Mucosa of gallbladder (tissue), 1 donor: ENCODE results near the gene MACO1. TPM values are rescaled to one million over a fixed set of nuclear protein-coding genes. Genes with fewer than 3 reads are reported as not detected.
"Not testable (repeated sequence)": the region's sequence is repeated elsewhere in the genome, so short reads cannot be mapped to it uniquely, and the experiment has no call there.

Source experiments
- DNase-seq: peaks from one replicate; pipeline ENCODE4 v3.0.0-alpha.2; 2020; ENCODE audit warnings: low spot score
- total RNA-seq: library from RNA; stranded (reverse); gene quantifications from one replicate; pipeline ENCODE4 v1.2.1, GENCODE V29; 2021
- donor health status: DM: no; HTN: no; CAD: no.

Gene MACO1
- total RNA-seq, 1 donor from 2014 or later: 29.9 TPM

DNA sequence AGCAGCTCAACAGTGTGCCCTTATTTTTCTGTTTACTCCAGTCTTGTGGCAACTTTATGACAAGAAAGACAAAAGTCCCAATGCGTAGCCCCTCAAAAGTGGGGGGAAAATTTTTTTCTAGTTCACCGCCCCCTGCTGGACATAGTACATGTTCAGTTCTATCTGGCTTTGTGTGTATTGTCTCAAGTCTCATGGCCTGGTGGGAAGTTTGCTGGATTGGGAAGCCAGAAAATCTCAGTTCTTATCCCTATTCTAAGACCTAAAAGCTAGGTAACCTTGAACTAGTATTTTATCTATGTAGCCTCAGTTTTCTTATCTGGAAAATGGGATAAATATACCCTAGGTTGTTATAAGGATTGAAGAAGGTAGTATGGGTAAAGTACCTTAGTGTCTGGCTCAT is 56.9 kb downstream of the MACO1 start:
- DNase-seq: no peak

- DNase-seq: no peak
Observed at GRCh38 chr1:25492323-25492722, 61.6 kb downstream of the MACO1 start.

DNA sequence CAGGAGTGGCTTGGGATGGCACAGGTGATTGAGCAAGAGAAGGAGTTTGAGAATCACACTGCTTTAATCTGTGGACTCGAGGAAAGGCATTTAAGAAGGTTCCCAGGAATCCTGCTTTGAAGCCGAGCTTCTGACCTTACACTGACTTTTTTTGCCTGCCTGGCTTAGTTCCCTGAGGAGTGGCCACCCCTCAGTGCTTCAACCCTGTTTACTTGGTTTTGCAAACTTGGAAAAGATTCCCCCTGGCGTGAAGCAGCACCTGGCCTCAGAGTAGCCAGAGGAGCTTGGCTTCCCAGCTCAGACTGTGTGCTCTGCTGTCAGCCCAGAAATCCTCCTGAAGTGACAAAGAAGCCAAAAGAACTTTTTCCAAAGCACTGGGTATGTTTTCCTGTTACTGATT is 64.3 kb downstream of the MACO1 start:
- no peak for DNase-seq

GRCh38 chr1:25500694-25501093 is 70.0 kb downstream of the MACO1 start:
- DNase-seq: no peak

DNA sequence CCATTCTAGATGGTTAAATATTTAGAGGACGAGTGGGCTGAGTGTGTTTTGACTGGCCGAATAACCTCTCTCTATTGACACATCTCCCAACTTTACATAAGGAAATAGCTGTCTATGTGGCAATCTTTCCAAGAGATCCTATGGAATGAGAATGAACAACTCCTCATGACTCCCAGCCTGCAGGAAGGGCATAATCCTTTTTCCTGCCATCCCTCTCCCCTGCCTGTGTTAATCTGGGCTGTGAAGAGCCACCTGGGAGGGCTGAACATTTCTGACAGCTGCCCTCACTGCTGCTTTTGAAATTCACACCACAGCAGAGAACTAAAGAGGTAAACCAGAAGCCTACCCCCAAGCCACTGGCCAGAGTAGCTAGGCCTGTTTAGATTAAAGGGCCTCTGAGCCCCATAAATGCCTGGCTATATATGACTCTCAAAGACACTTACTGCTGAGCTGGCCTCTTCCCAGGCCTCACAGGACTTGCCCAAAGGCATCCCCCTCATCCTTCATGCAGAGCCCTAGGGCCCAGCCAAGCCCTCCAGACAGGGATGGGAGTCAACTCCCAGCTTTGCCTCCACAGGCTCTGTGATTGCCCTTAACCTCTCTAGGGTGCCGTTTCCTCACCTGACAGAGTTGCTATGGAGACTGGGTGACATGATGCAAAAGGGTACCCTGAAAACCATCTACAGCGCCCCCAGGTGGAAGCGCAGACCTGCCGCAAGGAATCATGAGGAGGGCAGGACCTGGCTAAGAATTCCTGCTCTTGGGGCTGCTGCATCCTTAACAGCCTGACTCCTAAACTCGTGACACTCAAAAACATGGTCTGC is 70.8 kb downstream of the MACO1 start:
- DNase-seq: no peak

- DNase-seq: no peak
Observed at GRCh38 chr1:25502957-25503356, 72.3 kb downstream of the MACO1 start.

GRCh38 chr1:25503551-25504426 is 73.1 kb downstream of the MACO1 start:
- DNase-seq: peak; percentile 55

GRCh38 chr1:25504706-25505595 is 74.3 kb downstream of the MACO1 start:
- DNase-seq: no peak

GRCh38 chr1:25505656-25506385 is 75.1 kb downstream of the MACO1 start:
- no peak for DNase-seq

GRCh38 chr1:25506566-25507463 is 76.1 kb downstream of the MACO1 start:
- DNase-seq: not testable (repeated sequence)

- no peak for DNase-seq
Observed at GRCh38 chr1:25513666-25514065, 83.0 kb downstream of the MACO1 start.

DNA sequence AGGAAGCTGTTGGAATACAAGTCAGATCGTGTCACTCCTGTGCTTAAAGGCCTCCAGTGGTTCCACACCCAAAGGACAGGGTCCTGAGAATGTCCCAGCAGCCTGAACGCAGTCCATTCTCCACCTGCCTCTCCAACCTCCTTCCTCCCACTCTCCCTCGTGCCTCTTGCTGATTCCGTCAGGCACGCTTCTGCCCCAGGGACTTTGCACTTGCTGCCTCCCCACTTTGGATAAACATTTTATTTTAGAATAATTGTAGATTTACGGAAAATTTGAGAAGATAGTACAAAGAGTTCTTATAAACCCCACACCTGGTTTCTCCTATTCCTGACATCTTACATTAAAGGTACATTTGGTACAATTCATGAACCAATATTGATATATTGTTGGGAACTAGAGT is 84.3 kb downstream of the MACO1 start:
- DNase-seq: no peak

DNA sequence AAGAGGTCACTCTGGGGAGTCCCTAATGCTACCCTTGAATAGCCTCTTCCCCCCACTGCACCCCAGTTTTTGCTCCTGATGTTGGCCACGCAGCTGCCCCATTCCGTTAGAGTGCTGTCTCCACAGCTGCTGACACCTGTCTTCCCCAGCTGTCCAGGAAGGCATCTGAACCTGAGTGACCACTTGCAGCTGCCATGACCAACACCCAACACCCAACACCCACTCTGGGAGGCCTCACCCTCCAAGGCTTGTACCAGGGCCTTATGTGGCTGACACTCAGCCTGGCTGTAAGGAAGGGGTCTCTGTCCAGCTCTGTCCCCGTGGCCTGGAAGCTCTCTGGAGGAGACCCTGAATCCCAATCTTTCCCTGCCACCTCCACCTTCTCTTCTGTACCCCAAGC is 86.0 kb downstream of the MACO1 start:
- DNase-seq: no peak

DNA sequence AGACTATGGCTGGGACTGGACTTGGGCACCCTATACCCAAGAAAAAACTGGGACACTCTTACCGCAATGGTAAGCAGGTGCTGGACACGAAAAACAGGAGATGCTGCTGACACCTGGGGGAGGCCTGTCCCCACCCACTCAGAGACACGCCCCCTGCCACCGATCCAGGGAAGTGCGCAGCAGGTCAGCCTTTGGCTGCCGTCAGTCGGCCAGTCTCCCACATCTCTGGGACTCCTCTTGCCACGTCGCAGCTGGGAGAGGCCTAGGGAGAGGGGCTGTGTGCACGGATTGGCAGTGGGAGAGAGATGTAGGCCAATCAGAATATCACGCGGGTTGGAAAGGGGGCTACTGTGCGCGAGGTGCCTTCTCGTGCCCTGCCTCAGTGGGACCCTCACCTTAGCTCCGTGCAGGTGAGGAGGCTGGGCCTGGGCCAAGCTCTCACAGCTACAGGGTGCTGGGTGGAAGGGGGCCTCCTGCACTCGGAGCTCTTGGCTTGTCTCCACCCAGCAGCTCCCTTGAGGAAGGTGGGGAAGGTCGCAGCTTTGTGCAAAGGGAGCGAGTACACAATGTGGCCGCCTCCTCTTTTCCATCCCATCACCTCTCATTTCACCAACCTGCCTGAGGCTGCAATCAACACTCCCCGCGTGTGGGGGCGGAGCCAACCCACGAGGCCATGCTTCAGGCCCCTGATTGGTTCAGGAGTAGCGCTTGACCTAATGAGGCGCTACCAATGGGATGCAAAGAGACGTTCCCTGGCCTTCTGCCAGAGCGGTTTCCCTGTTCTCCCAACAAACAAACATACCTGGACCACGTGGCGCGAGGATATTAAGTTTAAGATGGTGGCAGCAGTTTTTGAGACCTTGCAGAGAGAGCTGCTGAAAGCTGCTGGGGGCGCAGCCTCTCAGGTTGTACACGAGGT is 87.0 kb downstream of the MACO1 start:
- no peak for DNase-seq

GRCh38 chr1:25519624-25520023 is 88.9 kb downstream of the MACO1 start:
- no peak for DNase-seq

DNA sequence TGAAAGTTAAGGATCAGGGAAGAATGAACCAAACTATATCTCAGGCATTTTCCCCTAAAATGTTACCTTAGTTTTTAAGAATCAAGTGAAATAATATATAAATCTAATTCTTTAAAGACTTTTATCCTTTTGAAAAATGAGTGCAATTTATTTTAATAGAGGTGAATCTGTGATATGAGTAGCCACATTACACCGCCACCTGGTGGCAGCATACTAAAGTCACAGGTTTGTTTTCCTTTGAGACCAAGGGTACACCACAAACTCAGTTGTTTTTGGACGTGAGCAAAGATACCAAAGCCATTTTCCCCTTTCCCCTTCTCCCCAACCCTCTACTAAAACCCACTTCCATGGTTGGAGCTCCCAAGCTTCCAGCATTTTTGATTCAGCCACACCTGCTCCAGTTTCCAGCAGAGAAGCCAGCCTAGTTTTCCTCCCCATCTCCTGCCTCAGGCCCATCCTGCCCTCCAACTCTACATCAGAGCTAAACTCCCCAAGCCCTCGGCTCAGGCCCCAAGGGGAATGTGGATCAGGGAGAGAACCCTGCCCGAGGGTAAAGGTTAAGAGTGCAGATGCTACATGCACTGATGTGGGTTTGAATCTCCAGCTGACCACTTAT is 89.9 kb downstream of the MACO1 start:
- DNase-seq: peak; percentile 66

- DNase-seq: no peak
Observed at GRCh38 chr1:25522031-25522655, 91.4 kb downstream of the MACO1 start.

DNA sequence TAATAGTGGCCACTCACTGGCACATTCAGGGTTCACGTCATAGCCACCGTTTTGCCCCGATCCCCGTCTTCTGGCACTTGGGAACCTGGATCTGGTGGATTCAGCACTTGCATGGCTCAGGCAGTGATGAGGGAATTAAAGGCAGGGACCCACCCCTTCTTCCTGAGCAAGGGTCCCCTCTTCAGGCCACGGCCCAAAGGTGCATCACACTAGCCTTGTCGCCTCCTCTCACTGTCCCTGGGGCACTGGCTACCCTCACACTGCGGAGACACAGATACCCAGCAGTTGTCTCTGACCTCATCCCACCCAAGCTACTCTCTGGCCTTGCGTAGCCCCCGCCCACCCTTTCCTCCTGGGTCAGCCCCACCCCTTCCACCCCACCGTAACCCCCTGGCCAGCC is 92.8 kb downstream of the MACO1 start:
- DNase-seq: no peak
